Measurements from ENCODE around the gene MMP13.
"Not testable (repeated sequence)": the region's sequence is repeated elsewhere in the genome, so short reads cannot be mapped to it uniquely, and the experiment has no call there.

Gene MMP13
- 0 reads per million in 4 experiments for total RNA-seq

- no peak for DNase-seq
These were observed at the start of gene MMP13 for GRCh38 chr11:102955624-102956023. MMP13 (minus strand) TSS chr11:102955732; CDS start chr11:102955705, 27 bp downstream.

GRCh38 chr11:103004234-103004633 is 48.7 kb upstream of the MMP13 start:
- DNase-seq = not testable (repeated sequence)

DNA sequence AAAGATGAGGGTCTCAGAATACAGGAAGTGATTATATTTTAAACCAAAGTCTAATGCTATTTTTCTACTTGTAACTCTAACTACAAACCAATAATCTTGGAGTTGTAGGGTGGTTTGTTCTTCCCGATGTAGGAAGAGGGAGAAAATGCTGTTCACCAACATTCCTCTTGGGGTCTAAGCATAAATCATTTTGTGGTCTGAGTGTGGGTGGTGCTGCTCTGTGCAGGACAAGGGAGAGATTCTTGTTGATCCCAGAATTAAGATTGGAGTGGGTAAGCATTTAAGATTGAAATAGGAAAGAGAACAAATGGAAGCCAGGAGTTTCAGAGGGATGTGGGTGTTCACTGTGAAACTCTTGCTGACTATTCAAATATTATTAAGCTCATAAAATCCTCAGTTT is 38.6 kb upstream of the MMP13 start:
- no peak for DNase-seq

DNA sequence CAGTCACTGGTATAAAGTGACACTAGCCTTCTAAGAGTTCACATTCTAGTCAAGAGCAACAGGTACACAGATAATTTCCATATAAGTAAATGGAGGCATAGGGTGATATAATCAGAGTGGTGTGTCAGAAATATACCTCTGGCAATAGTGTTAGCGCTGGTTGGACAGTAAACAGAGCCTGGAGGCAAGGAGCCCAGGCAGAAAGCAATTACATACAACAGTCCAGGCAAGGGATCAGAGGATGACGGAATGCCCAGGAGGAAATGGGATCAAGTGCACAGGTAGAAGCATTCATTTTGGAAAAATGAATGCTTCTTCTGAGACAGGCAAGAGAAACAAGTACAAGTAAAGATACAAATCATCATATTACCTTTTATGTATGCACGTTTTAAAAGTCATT is 36.2 kb upstream of the MMP13 start:
- DNase-seq = no peak

- no peak for DNase-seq
These were observed 34.6 kb upstream of the MMP13 start for GRCh38 chr11:102990145-102990544.

- DNase-seq = no peak
These were observed 34.0 kb upstream of the MMP13 start for GRCh38 chr11:102989379-102990047.

DNA sequence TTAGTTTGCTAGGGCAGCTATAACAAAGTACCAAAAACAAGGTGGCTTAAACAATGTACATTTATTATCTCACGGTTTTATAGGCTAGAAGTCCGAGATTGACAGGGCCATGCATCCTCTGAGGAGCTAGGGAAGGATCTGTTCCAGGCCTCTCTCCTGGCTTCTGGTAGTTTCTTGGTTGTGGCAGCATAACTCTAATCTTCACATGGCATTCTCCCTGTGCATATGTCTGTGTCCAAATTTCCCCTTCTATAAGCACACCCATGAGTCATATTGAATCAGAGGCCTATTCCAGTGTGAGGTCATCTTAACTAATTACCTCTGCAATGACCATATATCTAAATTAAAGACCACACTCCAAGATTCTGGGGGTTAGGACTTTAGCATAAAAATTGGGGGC is 31.3 kb upstream of the MMP13 start:
- no peak for DNase-seq

- DNase-seq = no peak
These were observed 30.3 kb upstream of the MMP13 start for GRCh38 chr11:102985850-102986249.

DNA sequence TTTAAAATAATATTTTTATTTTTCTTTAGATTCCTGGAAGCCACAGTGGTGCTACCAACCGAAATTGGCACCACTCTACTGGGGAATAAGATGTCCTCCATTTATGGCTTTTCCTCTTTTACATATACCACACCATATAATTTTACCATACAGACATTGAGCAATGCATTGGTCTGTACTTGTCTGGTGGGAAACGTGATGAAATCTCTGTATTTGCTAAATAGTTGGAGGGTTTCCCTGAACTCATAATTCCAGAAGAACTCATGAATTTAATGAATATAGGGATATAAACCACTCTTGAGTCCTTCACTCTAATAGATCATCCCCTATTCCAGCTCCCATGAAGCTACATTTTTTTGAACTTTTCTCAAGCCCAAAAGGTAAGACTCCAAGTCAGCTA is 28.0 kb upstream of the MMP13 start:
- no peak for DNase-seq

- DNase-seq = no peak
These were observed 25.9 kb upstream of the MMP13 start for GRCh38 chr11:102981324-102981910.

DNA sequence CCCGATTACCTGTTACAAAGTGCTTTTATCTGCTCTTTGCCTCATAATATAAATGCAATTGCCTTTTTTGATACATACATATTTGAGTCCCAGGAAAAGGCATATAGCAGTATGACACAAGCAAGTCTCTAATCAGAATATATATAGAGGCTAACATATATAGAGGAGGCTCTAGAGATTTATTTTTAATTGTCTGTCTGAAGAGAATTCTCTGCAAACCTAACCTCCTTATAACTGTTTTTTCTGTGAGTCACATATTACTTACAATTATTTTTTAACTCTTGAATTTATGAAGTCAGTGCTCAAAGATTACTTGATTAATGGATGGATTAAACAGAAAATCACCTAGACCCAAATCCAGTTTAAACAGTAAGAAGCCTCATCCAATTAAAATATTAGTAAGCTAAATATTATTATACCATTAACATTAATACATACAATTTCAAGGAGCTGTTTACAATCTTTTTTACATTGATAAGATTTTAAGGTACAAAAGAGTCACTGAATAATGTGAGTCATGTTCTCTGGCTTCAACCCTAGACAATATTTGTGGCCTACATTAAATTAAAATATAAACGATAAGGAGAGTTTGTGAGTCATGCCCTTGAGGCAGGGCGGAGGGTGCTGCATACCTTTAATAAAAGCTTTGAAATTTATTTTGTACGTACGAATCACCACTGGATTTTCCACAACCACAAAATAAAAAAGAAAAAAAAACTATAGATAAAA is 19.2 kb upstream of the MMP13 start:
- DNase-seq = no peak

DNA sequence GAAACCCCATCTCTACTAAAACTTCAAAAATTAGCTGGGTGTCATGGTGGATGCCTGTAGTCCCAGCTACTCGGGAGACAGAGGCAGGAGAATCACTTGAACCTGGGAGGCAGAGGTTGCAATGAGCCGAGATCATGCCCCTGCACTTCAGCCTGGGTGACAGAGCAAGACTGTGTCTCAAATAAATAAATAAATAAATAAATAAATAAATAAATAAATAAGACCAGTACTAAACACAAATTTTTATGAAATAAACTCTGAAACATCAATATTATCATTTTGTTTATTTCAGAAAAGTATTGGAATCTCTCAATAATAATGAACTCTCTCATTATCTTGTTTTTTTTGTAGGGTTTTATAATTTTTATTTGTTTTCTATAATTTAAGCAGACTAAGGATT is 18.2 kb upstream of the MMP13 start:
- DNase-seq = not testable (repeated sequence)

- no peak for DNase-seq
These were observed 17.3 kb upstream of the MMP13 start for GRCh38 chr11:102972853-102973252.

DNA sequence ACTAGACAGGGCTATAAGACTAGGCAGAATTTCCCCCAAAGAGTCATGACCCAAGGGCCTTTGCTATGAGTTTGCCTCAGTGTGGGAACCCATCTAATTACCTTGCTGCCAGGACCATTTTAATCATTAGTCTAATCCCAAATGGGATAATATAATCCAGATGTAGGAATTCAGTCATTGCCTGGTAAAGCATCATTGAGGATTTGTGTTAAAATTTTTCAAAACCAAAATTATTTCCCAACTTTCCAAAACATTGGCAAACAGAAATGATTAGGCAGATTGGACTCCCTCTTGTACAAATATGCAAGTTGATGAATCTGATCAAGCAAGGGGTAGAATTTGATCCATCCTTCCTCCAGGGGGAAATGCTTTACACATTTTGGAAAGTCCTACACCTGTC is 16.2 kb upstream of the MMP13 start:
- no peak for DNase-seq

- no peak for DNase-seq
These were observed 12.0 kb upstream of the MMP13 start for GRCh38 chr11:102967497-102967896.

DNA sequence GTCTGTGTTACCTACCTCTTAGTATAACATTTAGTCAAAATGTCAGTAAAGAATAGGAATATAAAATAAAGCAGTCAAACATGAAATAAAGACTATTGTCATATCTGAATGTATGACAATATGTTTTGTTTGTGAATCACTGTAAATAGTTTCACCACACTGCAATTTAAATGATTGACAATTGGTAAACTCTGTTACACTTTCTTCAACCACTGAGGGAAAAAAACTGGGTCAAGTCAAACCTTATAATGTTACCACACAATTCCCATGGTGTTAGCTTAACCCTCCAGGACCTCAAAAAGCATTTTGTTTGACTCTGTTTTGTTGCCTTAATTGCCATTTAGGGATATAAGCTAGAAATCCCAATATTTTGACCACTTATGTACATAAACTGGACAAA is 10.5 kb upstream of the MMP13 start:
- no peak for DNase-seq

DNA sequence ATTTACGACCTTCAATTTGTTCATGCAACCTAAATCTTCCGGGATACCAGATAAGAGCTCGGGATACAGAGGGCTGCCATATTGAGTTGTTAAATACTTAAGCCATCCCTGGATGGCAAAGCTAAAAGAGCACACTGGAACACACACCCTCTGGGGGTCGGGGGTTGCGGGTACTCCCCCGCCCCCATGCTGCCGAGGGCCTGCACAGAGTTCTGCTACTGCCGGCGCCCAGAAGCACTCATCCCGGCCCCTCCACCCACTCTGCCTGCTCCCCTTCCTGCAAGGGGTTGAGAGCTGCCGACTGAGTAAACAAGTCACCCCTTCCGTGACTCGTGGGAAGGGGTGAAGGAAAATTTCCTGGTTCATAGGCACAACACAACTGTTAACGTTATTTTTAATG is 9.3 kb upstream of the MMP13 start:
- no peak for DNase-seq

DNA sequence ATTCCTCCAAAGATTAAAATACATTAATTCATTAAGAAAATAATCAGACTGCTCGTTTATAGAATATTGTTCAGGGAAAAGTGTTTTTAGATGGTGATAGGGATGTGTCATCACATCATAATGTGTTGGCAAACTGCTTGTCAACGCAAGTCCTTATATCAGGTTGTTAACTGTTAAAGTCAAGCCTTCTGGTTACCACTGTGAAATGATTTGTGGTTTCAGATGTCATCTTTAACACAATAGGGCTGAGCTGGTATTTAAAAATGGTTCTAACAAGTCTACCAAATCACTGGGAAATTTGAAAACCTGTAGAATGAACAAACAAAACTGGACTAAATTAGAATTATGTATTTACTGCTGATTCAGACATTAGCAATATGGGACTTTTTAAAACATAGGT is 2.4 kb upstream of the MMP13 start:
- no peak for DNase-seq

DNA sequence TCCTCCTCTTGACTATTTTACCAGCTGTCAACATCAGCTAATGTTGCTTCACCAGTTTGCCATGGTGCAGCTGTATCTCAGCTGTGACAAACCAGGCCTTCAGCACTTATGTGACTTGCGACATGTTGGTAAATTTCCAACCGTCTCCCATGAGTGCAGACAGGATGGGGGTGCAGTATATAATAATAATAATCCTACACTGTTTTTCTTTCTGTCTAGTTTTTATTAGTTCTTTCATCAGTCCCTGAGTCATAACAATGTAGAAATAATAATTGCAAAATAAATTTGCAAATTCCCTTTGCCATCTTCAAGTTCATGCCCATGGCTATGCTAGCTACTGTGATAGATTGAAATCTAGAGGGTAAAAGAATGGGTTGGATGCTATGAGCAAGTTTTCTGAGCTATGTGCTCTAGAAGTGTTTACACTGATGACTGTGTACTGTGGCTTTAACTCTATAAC is 4.9 kb downstream of the MMP13 start:
- no peak for DNase-seq

- no peak for DNase-seq
These were observed 9.3 kb downstream of the MMP13 start for GRCh38 chr11:102946237-102946636.

GRCh38 chr11:102940714-102941588 is 14.6 kb downstream of the MMP13 start:
- DNase-seq = peak; percentile 0

- DNase-seq = no peak
These were observed 18.5 kb downstream of the MMP13 start for GRCh38 chr11:102936864-102937509.

DNA sequence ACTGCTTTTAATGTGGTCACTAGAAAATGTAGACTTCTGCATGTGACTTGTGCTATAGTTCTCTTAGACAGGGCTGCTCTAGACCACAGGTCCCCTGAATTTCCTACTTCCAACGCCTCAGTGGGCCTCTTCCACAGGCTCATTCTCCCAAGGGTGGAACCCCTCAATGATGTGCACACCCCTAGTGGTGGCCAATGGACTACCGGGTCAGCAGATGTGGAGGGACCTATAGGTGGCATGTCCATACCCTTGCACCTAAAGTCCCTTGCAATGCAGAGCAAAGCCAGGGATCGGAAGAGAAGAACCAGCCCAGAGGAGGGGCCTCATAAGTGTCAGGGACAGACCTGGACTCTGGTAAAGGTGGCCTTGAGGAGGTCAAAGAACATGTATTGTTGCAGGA is 20.0 kb downstream of the MMP13 start:
- DNase-seq = no peak

Measured in effector CD8-positive, alpha-beta T cell (primary cell).